ENCODE measurements around the gene HRK. TPM values are rescaled to one million over a fixed set of nuclear protein-coding genes. Genes with fewer than 3 reads are reported as not detected.

HRK gene
- total and polyA plus RNA-seq, 4 donors, result 0.14 TPM; not detected in 3

DNA sequence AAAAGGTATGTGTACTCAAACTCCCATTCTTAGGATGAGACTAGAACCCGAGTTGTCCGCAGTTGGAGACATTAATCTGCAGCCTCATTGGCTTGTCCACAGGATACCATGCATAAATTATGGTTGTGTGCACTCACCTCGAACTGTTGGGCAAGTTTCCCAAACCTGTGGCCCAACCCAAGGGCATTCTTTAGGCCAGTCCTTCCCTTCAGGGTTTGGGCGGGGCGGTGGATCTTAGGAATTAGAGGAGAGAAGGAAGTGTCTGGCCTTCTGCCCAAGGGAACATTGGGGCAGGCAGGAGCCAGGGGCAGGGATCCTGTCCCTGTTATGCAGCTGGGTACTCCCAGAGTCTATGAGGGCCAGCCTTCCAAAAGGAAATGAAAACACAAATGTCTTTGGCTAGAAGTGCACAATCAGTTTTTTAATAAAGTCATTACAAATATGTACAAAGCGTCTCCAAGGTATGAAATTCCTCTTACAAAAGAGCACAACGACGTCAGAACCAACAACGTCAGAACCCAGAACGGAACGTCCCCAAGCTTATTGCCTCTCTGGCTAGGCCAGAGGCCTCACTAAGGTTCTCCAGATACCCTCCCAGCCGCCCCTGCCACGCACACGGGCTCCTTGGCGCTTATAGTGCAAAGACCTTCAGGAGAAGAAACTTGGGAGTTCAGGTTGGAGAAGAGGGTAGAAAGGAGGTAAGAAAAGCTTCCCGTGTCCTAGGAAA lies 25.3 kb downstream of the HRK start:
- WGBS, result 80% methylated on average over 16 of the region's 16 CpGs
- H3K4me3 ChIP-seq (ENCODE audit: low read depth in 1 of 3, low read length in 3 of 3), result no peak overlapping the region

DNA sequence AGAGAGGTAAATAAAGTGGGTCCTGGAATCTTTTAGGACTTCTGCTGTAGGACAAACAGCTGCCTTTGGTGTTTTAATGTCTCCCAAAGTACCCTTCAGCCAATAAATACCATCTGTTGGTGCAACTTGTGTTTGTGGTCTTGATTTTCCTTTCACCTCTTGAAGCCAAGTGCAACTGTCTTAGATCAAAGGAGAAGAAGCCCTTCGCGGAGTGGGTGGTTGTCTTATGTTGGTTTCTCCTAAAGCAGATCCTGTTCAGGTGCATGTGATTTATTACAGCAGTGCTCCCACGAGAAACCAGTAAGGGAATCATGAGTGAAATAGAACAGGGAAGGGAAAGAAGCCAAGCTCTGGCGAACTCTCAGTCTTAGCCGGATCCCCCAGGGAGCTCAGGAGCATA lies 27.7 kb downstream of the HRK start:
- Histone ChIP-seq H3K36me3 (ENCODE audit: control insufficient read depth in 4 of 4, insufficient read depth in 3 of 4, low read depth in 1 of 4, low read length in 3 of 4) (no peaks in the 10 kb centered on the region), H3K9ac (ENCODE audit: low read depth in 1 of 2, low read length in 2 of 2) (no peak overlapping the region), H3K4me3 (ENCODE audit: low read depth in 1 of 3, low read length in 3 of 3) (no peak overlapping the region), H3K4me1 (ENCODE audit: control insufficient read depth in 4 of 4, insufficient read depth in 4 of 4, low read length in 3 of 4) (no peaks in the 10 kb centered on the region), H3K9me3 (ENCODE audit: control insufficient read depth in 4 of 4, low read length in 3 of 4) (no peaks in the 10 kb centered on the region), H3K27me3 (ENCODE audit: control insufficient read depth in 4 of 4, insufficient read depth in 4 of 4, low read length in 3 of 4) (no peaks in the 10 kb centered on the region), H3K27ac (ENCODE audit: low read depth in 1 of 2, low read length in 2 of 2) (no peak overlapping the region)
- WGBS, result 79% methylated on average over 5 of the region's 5 CpGs
- TF ChIP-seq JUND (IDR thresholded peaks at IDR 0.05), result no peak
- TF ChIP-seq, protein P1, sequence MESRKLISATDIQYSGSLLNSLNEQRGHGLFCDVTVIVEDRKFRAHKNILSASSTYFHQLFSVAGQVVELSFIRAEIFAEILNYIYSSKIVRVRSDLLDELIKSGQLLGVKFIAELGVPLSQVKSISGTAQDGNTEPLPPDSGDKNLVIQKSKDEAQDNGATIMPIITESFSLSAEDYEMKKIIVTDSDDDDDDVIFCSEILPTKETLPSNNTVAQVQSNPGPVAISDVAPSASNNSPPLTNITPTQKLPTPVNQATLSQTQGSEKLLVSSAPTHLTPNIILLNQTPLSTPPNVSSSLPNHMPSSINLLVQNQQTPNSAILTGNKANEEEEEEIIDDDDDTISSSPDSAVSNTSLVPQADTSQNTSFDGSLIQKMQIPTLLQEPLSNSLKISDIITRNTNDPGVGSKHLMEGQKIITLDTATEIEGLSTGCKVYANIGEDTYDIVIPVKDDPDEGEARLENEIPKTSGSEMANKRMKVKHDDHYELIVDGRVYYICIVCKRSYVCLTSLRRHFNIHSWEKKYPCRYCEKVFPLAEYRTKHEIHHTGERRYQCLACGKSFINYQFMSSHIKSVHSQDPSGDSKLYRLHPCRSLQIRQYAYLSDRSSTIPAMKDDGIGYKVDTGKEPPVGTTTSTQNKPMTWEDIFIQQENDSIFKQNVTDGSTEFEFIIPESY (IDR thresholded peaks at IDR 0.05), result no peak
- no peak for DNase-seq (ENCODE audit: low spot score)

More for the DNA sequence above, 25.3 kb downstream of the HRK start:
- H3K27ac ChIP-seq (ENCODE audit: low read depth in 1 of 2, low read length in 2 of 2), result no peak overlapping the region
- DNase-seq (ENCODE audit: low spot score), result no peak
- no peaks in the 10 kb centered on the region for H3K4me1 ChIP-seq (ENCODE audit: control insufficient read depth in 4 of 4, insufficient read depth in 4 of 4, low read length in 3 of 4)
- no peaks in the 10 kb centered on the region for H3K36me3 ChIP-seq (ENCODE audit: control insufficient read depth in 4 of 4, insufficient read depth in 3 of 4, low read depth in 1 of 4, low read length in 3 of 4)
- H3K9me3 ChIP-seq (ENCODE audit: control insufficient read depth in 4 of 4, low read length in 3 of 4), result no peaks in the 10 kb centered on the region
- H3K9ac ChIP-seq (ENCODE audit: low read depth in 1 of 2, low read length in 2 of 2), result no peak overlapping the region
- H3K27me3 ChIP-seq (ENCODE audit: control insufficient read depth in 4 of 4, insufficient read depth in 4 of 4, low read length in 3 of 4), result no peaks in the 10 kb centered on the region
- TF ChIP-seq CTCF (IDR thresholded peaks at IDR 0.05; ENCODE audit: low read depth, low read length, missing input control), result no peak
- TF ChIP-seq, protein P1 (IDR thresholded peaks at IDR 0.05), result no peak
- TF ChIP-seq JUND (IDR thresholded peaks at IDR 0.05), result no peak
- no peak for TF ChIP-seq GABPA (IDR thresholded peaks at IDR 0.05 in 1 of 2, conservative IDR thresholded peaks at IDR 0.05 in 1 of 2)
- TF ChIP-seq TAF1 (conservative IDR thresholded peaks at IDR 0.05), result no peak

DNA sequence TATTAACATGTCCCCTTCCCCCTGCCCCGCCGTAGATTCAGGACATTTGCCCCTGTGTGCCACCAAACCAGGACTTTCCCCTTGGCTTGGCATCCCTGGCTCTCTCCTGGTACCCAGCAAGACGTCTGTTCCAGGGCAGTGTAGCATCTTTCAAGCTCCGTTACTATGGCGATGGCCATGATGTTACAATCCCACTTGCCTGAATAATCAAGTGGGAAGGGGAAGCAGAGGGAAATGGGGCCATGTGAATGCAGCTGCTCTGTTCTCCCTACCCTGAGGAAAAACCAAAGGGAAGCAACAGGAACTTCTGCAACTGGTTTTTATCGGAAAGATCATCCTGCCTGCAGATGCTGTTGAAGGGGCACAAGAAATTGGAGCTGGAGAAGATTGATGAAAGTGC lies 28.9 kb downstream of the HRK start:
- no peaks in the 10 kb centered on the region for H3K36me3 ChIP-seq (ENCODE audit: control insufficient read depth in 4 of 4, insufficient read depth in 3 of 4, low read depth in 1 of 4, low read length in 3 of 4)
- no peaks in the 10 kb centered on the region for H3K9me3 ChIP-seq (ENCODE audit: control insufficient read depth in 4 of 4, low read length in 3 of 4)
- no peak for TF ChIP-seq TAF1 (conservative IDR thresholded peaks at IDR 0.05)
- TF ChIP-seq MAX (IDR thresholded peaks at IDR 0.05), result no peak
- TF ChIP-seq JUND (IDR thresholded peaks at IDR 0.05), result no peak
- no peak for TF ChIP-seq HNF4G (IDR thresholded peaks at IDR 0.05)
- TF ChIP-seq, protein P2, sequence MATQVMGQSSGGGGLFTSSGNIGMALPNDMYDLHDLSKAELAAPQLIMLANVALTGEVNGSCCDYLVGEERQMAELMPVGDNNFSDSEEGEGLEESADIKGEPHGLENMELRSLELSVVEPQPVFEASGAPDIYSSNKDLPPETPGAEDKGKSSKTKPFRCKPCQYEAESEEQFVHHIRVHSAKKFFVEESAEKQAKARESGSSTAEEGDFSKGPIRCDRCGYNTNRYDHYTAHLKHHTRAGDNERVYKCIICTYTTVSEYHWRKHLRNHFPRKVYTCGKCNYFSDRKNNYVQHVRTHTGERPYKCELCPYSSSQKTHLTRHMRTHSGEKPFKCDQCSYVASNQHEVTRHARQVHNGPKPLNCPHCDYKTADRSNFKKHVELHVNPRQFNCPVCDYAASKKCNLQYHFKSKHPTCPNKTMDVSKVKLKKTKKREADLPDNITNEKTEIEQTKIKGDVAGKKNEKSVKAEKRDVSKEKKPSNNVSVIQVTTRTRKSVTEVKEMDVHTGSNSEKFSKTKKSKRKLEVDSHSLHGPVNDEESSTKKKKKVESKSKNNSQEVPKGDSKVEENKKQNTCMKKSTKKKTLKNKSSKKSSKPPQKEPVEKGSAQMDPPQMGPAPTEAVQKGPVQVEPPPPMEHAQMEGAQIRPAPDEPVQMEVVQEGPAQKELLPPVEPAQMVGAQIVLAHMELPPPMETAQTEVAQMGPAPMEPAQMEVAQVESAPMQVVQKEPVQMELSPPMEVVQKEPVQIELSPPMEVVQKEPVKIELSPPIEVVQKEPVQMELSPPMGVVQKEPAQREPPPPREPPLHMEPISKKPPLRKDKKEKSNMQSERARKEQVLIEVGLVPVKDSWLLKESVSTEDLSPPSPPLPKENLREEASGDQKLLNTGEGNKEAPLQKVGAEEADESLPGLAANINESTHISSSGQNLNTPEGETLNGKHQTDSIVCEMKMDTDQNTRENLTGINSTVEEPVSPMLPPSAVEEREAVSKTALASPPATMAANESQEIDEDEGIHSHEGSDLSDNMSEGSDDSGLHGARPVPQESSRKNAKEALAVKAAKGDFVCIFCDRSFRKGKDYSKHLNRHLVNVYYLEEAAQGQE (IDR thresholded peaks at IDR 0.05), result no peak
- no peak for TF ChIP-seq HNF4A (conservative IDR thresholded peaks at IDR 0.05)
- TF ChIP-seq FOXA2 (IDR thresholded peaks at IDR 0.05), result no peak
- TF ChIP-seq RAD21 (IDR thresholded peaks at IDR 0.05), result no peak
- no peak overlapping the region for H3K9ac ChIP-seq (ENCODE audit: low read depth in 1 of 2, low read length in 2 of 2)
- no peaks in the 10 kb centered on the region for H3K27me3 ChIP-seq (ENCODE audit: control insufficient read depth in 4 of 4, insufficient read depth in 4 of 4, low read length in 3 of 4)
- 82% methylated on average over 6 of the region's 6 CpGs for WGBS
- no peaks in the 10 kb centered on the region for H3K4me1 ChIP-seq (ENCODE audit: control insufficient read depth in 4 of 4, insufficient read depth in 4 of 4, low read length in 3 of 4)
- H3K4me3 ChIP-seq (ENCODE audit: low read depth in 1 of 3, low read length in 3 of 3), result no peak overlapping the region
- H3K27ac ChIP-seq (ENCODE audit: low read depth in 1 of 2, low read length in 2 of 2), result no peak overlapping the region
- DNase-seq (ENCODE audit: low spot score), result no peak
